Naive B cell (primary cell): Measurements from ENCODE around the gene ZNF358. TPM values are rescaled to one million over a fixed set of nuclear protein-coding genes. Genes with fewer than 3 reads are reported as not detected.
A peak's percentile ranks its signal among the peaks of the same experiment; 100 is the strongest.

Source experiments
- ATAC-seq, 2 donors: fragments of 150-1000 bp; cut with Tn5 transposase; 2 replicates each; pipeline ENCODE4 v1.10.0; 2021; ENCODE audit warnings: low read depth in 2 of 2, mild to moderate bottlenecking in 2 of 2, moderate library complexity in 2 of 2
- DNase-seq: peaks from one replicate; pipeline ENCODE4 v3.0.0; 2022
- H3K27ac Mint-ChIP-seq, 6 donors: one replicate each; pipeline ENCODE4 v1.8.0; 2020 to 2022; ENCODE audit warnings: mild to moderate bottlenecking in 6 of 6, mixed read lengths in 6 of 6, moderate library complexity in 5 of 6, inconsistent platforms in 2 of 6
- H3K27me3 Mint-ChIP-seq, 3 donors: one replicate each; pipeline ENCODE4 v1.8.0; 2021 to 2022; ENCODE audit warnings: mixed read lengths in 3 of 3, mild to moderate bottlenecking in 1 of 3
- H3K36me3 Mint-ChIP-seq, 2 donors: one replicate each; pipeline ENCODE4 v1.8.0; 2020 to 2022; ENCODE audit warnings: mixed read lengths in 2 of 2, inconsistent platforms in 1 of 2, mild to moderate bottlenecking in 1 of 2
- H3K4me1 Mint-ChIP-seq, 3 donors: one replicate each; pipeline ENCODE4 v1.8.0; 2020 to 2022; ENCODE audit warnings: mixed read lengths in 3 of 3, inconsistent platforms in 1 of 3, mild to moderate bottlenecking in 1 of 3, moderate library complexity in 1 of 3
- H3K4me3 Mint-ChIP-seq, 8 donors: one replicate each; pipeline ENCODE4 v1.8.0; 2020 to 2022; ENCODE audit warnings: mild to moderate bottlenecking in 8 of 8, mixed read lengths in 8 of 8, moderate library complexity in 8 of 8, inconsistent platforms in 2 of 8
- H3K9me3 Mint-ChIP-seq, 7 donors: one replicate each; pipeline ENCODE4 v1.8.0; 2020 to 2022; ENCODE audit warnings: mixed read lengths in 7 of 7, mild to moderate bottlenecking in 5 of 7, inconsistent platforms in 2 of 7, moderate library complexity in 1 of 7
- polyA plus RNA-seq, 6 donors: library from polyadenylated mRNA; unstranded; fragments of 300-500 nt; fragmentation: Illumina TruSeq; gene quantifications; one replicate each; pipeline ENCODE4 v1.2.3, GENCODE V29; 2021; ENCODE audit warnings: low read depth in 6 of 6

Gene ZNF358
- polyA plus RNA-seq, result 1 to 10 TPM in 5 of 6 donors, under 1 TPM in 1; 0.94 to 3.5 (median 1.6) TPM

DNA sequence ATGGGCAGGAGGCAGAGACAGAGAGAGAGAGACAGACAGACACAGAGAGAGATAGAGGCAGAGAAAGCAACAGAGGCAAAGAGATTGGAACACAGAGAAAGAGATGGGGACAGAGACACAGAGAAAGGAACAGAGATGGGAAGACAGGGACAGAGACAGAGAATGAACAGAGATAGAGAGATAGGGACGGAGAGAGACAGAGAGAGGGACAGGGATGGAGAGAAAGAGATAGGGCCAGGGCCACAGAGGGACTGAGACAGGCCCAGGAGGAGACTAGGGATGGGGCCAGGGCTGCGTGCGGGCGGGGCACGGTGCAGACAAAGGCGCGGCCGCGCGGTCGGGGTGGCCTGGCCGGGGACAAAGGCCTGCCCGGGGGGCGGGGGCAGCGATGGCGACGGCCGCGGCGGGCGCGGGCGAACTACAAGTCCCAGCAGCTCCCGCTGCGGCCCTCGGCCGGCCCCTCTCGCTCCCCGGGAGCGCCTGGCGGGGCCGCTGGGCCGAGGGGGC lies at the start of gene ZNF358:
ZNF358 (plus strand) TSS at position 459 of the 507 bp plus-strand sequence. CDS start 3,140 bp downstream, outside the sequence.
- Mint-ChIP-seq H3K27me3 (peaks cover 0 to 6% (median 4%) of the 10 kb centered on the region in 3 donors), H3K4me1 (peaks cover 16 to 22% (median 21%) of the 10 kb centered on the region in 3 donors), H3K27ac (peak within 1 kb of the TSS; percentile 2 to 79 (median 62)), H3K9me3 (no peaks in the 10 kb centered on the region), H3K36me3 (no peaks in the 10 kb centered on the region), H3K4me3 (peak within 1 kb of the TSS; percentile 79 to 97 (median 92))
- DNase-seq (peak; percentile 33), ATAC-seq (peak; percentile 91 to 92)

DNA sequence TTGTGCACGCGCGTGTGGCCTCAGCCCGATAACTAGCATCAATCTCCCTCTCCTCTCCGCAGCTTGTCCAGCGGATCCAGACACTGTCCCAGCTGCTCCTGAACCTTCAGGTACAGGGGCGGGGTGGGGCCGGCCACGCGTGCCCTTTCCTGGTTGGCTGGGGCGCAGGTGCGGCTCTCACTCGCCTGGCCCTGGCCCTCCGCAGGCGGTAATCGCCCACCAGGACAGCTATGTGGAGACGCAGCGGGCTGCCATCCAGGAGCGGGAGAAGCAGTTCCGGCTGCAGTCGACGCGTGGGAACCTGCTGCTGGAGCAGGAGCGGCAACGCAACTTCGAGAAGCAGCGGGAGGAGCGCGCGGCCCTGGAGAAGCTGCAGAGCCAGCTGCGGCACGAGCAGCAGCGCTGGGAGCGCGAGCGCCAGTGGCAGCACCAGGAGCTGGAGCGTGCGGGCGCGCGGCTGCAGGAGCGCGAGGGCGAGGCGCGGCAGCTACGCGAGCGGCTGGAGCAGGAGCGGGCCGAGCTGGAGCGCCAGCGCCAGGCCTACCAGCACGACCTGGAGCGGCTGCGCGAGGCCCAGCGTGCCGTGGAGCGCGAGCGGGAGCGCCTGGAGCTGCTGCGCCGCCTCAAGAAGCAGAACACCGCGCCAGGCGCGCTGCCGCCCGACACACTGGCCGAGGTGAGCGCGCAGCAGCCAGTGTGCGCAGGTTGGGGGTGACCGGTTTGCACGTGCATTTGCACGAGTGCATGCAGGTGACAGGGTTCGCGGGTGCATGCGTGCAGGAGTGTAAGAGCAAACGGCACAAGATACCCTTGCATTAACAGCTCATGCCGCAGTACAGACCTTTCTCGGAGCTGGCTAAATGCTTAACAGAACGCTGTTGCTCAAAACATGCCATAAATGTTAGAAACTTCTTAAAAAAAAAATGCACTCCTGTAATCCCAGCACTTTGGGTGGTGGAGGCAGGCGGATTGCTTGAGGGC lies 48.6 kb upstream of the ZNF358 start:
- ATAC-seq, result no peak
- DNase-seq, result no peak
- Mint-ChIP-seq H3K9me3 (no peaks in the 10 kb centered on the region), H3K4me3 (no peak overlapping the region), H3K36me3 (no peaks in the 10 kb centered on the region), H3K4me1 (peaks cover 0 to 10% (median under 1%) of the 10 kb centered on the region in 3 donors), H3K27ac (peak overlapping the region in 3 of 6 donors; percentile 61 to 74 (median 62)), H3K27me3 (no peaks in the 10 kb centered on the region)

DNA sequence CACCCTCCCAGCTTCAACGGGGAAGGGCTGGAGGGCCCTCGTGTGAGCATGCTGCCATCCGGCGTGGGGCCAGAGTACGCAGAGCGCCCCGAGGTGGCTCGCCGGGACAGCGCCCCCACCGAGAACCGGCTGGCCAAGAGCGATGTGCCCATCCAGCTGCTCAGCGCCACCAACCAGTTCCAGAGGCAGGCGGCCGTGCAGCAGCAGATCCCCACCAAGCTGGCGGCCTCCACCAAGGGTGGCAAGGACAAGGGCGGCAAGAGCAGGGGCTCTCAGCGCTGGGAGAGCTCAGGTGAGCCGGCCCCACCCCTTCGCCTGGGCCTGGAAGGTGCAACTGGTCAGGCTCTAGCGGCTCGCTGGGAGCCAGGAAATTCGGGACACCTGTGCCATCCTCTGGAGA lies 47.1 kb upstream of the ZNF358 start:
- H3K36me3 Mint-ChIP-seq, result no peaks in the 10 kb centered on the region
- no peaks in the 10 kb centered on the region for H3K9me3 Mint-ChIP-seq
- peaks cover 5 to 22% (median 16%) of the 10 kb centered on the region in 3 donors for H3K4me1 Mint-ChIP-seq
- ATAC-seq (no peak), DNase-seq (no peak)
- H3K27ac Mint-ChIP-seq, result no peak overlapping the region
- no peak overlapping the region for H3K4me3 Mint-ChIP-seq
- no peaks in the 10 kb centered on the region for H3K27me3 Mint-ChIP-seq

DNA sequence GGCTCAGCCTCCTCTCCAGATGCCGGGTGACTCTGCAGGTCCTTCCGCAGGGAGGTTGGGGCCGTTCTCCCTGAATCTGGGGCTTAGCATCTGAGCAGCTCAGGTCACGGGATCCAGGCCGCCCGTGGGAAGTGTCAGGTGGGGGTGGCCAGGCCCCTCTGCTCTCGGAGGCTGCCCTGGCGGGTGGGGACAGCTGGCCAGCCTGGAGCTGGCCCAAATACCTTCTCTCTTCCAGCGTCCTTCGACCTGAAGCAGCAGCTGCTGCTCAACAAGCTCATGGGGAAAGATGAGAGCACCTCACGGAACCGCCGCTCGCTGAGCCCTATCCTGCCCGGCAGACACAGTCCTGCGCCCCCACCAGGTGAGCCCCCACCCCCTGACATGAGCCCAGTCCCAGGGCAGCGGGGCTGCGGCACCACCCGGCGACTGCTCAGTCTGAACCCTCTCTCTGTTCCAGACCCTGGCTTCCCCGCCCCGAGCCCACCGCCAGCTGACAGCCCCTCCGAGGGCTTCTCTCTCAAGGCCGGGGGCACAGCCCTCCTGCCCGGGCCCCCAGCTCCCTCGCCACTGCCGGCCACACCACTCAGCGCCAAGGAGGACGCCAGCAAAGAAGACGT lies 46.1 kb upstream of the ZNF358 start:
- DNase-seq, result no peak
- Mint-ChIP-seq H3K36me3 (no peaks in the 10 kb centered on the region), H3K9me3 (no peaks in the 10 kb centered on the region), H3K27ac (peak overlapping the region in 4 of 6 donors; percentile 27 to 88 (median 48)), H3K4me3 (no peak overlapping the region), H3K27me3 (no peaks in the 10 kb centered on the region), H3K4me1 (peaks cover 5 to 22% (median 19%) of the 10 kb centered on the region in 3 donors)
- ATAC-seq, result no peak

DNA sequence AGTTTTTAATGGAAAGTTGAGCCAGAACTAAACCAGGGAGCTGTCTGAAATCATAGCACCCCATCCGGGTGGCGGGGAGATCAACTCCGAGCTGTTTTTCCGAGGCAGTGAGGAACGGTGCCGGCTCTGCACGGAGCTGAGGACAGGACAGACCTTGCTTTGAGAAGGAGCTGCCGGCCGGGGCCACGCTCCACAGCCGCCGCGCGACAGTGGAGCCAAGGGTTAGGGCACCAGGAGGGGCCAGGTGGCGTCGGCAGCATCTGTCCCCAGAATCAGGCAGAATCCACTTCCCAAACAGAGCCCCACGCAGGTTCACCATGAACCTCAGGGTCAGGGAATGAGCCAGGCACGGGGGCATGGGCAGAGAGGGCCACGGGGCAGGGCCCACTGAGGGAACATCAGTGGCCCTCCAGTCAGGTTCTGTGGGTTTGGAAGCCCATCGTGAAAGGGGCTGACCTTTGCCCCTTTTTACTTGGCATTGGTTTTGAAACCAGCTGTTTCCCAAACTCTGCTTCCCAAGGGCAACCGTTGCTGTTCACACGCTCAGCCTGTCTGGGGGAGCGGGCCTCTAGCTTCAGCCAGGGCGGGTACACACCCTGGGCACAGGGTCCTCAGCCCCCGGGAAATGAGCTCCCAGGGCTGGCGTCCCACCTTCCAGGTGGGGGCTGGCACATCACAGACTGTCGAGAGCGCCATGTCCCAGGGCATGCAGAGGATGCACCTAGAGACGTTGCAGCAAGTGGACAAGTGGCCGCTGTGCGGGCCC lies 45.2 kb upstream of the ZNF358 start:
- ATAC-seq (no peak), DNase-seq (no peak)
- Mint-ChIP-seq H3K4me3 (no peak overlapping the region), H3K4me1 (peaks cover 5 to 22% (median 19%) of the 10 kb centered on the region in 3 donors), H3K27ac (peak overlapping the region in 2 of 6 donors; percentile 26 to 43), H3K27me3 (no peaks in the 10 kb centered on the region), H3K36me3 (no peaks in the 10 kb centered on the region), H3K9me3 (no peaks in the 10 kb centered on the region)

DNA sequence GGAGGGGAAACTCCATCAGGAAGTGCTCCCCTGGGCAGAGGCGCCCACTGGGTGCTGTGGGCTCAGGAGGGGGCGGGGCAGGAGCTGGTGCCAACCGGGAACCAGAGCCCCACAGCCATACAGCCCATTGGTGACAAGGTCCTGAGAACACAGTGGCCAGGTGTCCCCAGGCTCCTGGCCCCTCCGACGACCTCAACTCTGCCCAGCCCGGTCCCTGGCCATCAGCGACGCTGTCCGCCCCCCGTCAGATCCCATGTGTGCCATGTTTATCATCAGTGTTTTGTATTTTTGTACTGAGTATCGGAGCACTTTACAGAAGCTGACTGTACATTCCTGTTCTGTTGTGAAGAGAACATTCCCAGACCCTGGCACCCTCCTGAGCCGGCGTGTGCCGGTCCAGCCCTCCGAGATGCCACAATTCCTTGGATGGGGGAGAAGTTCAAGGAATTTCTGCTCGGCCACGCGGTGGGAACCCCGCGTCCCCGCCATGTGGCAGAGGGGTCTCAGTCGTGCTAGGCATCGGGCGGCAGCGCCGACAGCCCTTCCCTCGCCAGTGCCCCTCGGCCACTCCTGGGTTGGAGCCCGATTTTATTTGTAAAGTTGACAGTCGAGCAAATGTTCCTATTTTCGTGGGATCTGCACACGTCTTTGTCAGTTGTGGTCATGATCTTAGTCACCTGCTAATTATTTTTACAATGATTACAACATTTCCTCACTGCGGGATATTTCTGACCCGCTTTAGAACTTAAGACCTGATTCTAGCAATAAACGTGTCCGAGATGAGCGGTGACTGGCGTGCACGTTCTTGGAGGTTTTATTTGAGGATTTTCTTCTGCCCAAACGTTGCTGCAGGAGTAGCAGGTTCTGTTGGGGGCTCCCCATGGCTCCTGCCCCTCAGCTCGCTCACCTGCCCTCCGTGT lies 43.9 kb upstream of the ZNF358 start:
- Mint-ChIP-seq H3K27me3 (no peaks in the 10 kb centered on the region), H3K27ac (peak overlapping the region; percentile 63 to 98 (median 92)), H3K4me1 (peaks cover 5 to 26% (median 22%) of the 10 kb centered on the region in 3 donors), H3K4me3 (peak overlapping the region in 3 of 8 donors; percentile 45 to 75 (median 63)), H3K36me3 (no peaks in the 10 kb centered on the region), H3K9me3 (no peaks in the 10 kb centered on the region)
- DNase-seq, result no peak
- no peak for ATAC-seq

DNA sequence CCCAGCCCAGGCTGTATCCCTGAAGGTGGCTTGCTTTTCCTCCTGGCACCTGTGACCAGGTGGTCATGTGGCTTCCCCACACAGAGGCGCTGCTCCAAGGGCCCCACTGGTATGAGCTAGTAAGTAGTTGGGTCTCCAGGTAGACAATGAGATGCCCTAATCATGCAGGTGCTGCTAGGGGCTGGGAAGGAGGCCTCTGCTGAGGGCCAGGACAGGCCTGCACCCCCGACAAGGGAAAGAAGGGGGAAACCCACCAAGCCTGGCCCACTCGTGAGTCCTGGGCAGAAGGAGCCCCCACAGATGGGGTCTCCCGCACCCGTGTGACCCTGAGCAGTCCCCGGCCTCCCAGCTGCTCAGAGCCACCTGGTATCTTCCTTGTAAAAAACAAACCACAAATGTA lies 40.2 kb upstream of the ZNF358 start:
- DNase-seq, result no peak
- Mint-ChIP-seq H3K4me3 (peak overlapping the region in 2 of 8 donors; percentile 21 to 25), H3K9me3 (no peaks in the 10 kb centered on the region), H3K27me3 (no peaks in the 10 kb centered on the region), H3K36me3 (no peaks in the 10 kb centered on the region), H3K4me1 (peaks cover 5 to 37% (median 22%) of the 10 kb centered on the region in 3 donors), H3K27ac (peak overlapping the region in 3 of 6 donors; percentile 42 to 74 (median 63))
- no peak for ATAC-seq

DNA sequence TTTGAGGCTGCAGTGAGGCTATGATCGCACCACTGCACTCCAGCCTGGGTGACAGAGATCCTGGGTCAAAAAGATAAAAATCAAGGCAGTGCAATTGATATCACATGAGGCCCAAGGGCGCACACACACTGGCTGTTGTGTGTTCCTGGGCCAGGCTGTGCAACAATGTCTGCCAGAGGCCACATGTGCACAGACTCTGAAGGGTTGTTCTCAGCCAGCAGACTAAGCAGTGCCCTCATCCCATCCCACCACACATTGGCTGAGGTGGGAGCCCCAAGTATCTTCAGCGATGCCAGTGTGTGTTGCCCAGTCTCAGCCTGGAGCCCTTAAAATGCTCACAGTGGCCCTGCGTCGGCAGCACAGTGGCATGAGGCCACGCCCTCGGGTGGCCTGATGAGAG lies 39.7 kb upstream of the ZNF358 start:
- ATAC-seq (no peak), DNase-seq (no peak)
- Mint-ChIP-seq H3K9me3 (no peaks in the 10 kb centered on the region), H3K4me3 (peak overlapping the region in 1 of 8 donors; percentile 21), H3K27me3 (no peaks in the 10 kb centered on the region), H3K4me1 (peaks cover 5 to 37% (median 22%) of the 10 kb centered on the region in 3 donors), H3K36me3 (no peaks in the 10 kb centered on the region), H3K27ac (peak overlapping the region in 4 of 6 donors; percentile 42 to 74 (median 64))

DNA sequence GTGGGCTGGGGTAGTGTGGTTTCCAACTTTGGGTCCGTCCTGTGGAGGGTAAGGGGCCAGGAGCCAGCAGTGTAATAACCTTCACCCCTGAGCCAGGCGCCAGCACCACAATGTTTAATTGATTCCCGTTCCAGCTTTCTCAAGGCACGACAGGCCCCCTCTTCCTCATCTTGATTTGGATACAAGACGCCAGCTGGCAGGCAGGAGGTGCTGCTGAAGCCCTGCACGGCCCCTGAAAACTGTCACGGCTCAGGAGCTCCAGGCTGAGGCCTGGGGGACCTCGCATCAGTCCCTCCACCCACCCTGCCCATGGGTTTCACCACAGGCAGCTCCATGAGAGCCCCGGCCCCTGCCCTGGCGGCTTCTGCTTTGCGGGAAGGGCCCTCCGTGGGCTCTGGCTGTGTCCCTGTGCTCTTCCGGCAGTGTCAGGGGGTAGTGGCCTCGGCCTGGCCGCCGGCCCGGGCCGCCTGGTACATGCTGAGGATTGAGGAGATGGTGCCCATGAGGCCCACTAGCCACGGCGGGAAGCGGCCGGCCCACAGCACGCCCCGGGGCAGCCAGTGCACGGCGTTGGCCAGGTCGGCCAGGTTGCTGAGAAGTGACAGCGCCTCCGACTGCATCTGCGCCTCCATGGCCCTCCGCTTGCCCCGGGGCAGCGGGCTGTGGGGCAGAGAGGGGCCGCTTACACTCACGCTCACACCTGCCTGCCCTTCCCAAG lies 39.0 kb upstream of the ZNF358 start:
- H3K36me3 Mint-ChIP-seq, result no peaks in the 10 kb centered on the region
- peaks cover 5 to 37% (median 18%) of the 10 kb centered on the region in 3 donors for H3K4me1 Mint-ChIP-seq
- H3K27ac Mint-ChIP-seq, result peak overlapping the region in 4 of 6 donors; percentile 26 to 74 (median 66)
- H3K27me3 Mint-ChIP-seq, result no peaks in the 10 kb centered on the region
- ATAC-seq (no peak), DNase-seq (no peak)
- H3K9me3 Mint-ChIP-seq, result no peaks in the 10 kb centered on the region
- H3K4me3 Mint-ChIP-seq, result peak overlapping the region in 1 of 8 donors; percentile 59

DNA sequence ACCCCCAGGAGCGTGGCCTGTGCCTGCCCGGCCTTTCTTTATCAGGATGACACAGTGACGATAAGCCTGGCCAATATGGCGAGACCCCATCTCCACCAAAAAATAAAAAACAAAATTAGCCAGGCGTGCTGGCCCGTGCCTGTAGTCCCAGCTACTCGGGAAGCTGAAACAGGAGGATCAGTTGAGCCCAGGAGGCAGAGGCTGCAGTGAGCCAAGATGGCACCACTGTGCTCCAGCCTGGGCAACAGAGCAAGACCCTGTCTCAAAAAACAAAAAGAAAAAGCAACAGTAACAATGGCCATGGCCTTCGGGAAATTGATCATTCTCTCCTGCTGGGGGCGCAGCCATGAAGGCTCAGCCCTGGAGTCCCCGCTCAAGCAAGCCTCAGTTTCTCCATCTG lies 38.1 kb upstream of the ZNF358 start:
- peak overlapping the region in 3 of 8 donors; percentile 12 to 66 (median 15) for H3K4me3 Mint-ChIP-seq
- DNase-seq, result no peak
- H3K9me3 Mint-ChIP-seq, result no peaks in the 10 kb centered on the region
- no peak for ATAC-seq
- H3K4me1 Mint-ChIP-seq, result peaks cover 5 to 32% (median 11%) of the 10 kb centered on the region in 3 donors
- peak overlapping the region in 3 of 6 donors; percentile 66 to 74 (median 71) for H3K27ac Mint-ChIP-seq
- no peaks in the 10 kb centered on the region for H3K36me3 Mint-ChIP-seq
- H3K27me3 Mint-ChIP-seq, result no peaks in the 10 kb centered on the region

DNA sequence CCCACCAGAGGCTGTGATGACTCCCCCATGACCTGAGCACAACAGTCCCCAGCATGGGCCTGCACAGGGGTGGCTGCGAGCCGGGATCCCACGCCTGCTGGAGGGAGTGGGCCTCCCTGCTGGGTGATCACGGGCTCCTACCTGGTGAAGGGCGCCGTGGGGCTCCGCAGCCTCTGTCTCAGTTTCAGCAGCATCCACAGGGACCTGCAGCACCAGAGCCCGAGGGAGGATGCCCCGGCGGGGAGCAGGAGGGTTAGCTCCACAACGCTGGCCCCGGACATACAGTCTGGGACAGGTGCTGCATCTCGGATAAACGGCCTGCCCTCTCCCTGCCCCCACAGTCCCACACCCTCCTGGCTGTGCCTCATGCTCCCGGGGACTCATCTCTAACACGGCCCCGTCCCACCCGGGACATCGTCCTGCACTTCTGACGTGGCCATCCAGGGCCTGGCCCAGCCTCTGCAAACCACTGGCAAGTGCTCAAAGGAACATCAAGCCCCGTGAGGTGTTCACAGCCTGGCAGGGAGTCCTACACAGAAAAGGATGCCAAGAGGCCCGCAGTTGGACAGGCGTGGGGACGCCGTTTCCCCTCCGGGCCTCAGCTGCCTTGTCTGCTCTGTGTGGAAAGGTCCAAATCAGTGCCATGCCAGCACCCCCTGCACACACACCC lies 37.6 kb upstream of the ZNF358 start:
- DNase-seq (no peak), ATAC-seq (no peak)
- H3K4me1 Mint-ChIP-seq, result peaks cover 5 to 30% (median 9%) of the 10 kb centered on the region in 3 donors
- no peaks in the 10 kb centered on the region for H3K36me3 Mint-ChIP-seq
- peak overlapping the region in 2 of 8 donors; percentile 15 to 35 for H3K4me3 Mint-ChIP-seq
- H3K9me3 Mint-ChIP-seq, result peaks cover 0 to 2% (median 0%) of the 10 kb centered on the region in 7 donors
- H3K27me3 Mint-ChIP-seq, result no peaks in the 10 kb centered on the region
- peak overlapping the region in 5 of 6 donors; percentile 47 to 80 (median 71) for H3K27ac Mint-ChIP-seq
